ENCODE results near the gene TTLL1.

- TF ChIP-seq CTCF (IDR thresholded peaks at IDR 0.05) (no peak), POLR2A (IDR thresholded peaks at IDR 0.05) (no peak)
Observed at GRCh38 chr22:42996646-42997365, 92.4 kb downstream of the TTLL1 start.
